Measurements from ENCODE around the gene SLC22A6.

Gene SLC22A6

GRCh38 chr11:62984451-62984991 is at the start of gene SLC22A6:
TSS of gene SLC22A6 (minus strand) at chr11:62984967. CDS start at chr11:62984690, 277 bp downstream.
- no peak for DNase-seq (ENCODE audit: low read depth)

- no peak for DNase-seq (ENCODE audit: low read depth)
Observed at GRCh38 chr11:63032457-63032856, 47.7 kb upstream of the SLC22A6 start.

DNA sequence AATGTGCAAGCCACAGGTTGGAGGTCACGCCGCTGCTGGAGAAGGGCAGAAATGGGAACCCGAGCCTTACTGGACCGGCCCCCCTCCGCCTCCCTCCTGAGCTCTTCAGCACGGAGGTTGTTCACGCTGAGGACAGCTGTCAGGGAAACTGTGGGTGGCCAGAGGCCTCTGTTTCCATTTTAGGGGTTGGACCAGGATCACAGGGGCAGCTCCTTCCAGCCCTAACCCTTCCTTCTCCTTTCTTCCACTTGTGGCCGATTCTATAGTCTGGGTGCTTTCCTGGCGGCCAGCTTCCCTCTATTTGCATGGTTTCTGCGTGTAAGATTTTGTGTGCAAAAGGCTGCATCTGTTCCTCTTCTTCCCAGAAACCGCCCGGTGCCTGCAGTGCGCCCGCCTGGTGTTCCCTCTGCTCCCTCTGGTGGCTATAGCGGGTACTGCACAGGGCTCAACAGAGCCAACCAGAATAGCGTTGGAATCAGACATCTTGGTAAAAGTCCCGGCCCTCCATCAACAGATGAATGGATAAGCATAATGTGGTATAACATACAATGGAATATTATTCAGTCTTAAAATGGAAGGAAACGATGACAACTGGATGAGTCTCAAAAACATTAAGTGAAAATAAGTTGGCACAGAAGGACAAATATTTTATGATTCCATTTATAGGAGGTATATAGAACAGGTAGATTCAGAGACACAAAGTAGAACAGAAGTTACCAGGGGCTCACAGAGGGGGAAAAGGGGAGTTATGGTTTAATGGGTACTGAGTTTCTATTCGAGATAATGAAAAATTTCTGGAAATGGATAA is 39.3 kb upstream of the SLC22A6 start:
- peak; percentile 78 for DNase-seq (ENCODE audit: low read depth)

GRCh38 chr11:63023222-63023814 is 38.6 kb upstream of the SLC22A6 start:
- DNase-seq (ENCODE audit: low read depth) = no peak

DNA sequence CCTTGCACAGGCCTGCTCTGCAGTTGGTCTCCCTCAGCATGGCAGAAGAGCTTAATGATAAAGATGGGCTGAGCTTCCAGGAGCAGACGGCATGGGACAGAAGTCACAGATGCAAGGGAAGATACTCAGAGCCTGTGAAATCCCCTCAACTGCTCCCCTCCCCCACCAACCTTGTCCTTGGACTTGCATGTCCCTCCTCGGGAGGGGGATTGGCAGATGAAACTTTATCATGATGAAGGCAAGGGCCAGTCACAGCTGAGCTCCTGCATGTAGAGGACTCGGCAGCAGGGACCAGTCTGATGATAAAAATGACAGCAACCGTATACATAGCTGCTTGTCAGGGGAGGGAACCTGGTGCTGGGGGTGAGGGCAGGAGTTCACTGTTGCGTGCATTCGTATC is 37.7 kb upstream of the SLC22A6 start:
- no peak for DNase-seq (ENCODE audit: low read depth)

GRCh38 chr11:63020671-63021291 is 36.0 kb upstream of the SLC22A6 start:
- peak; percentile 21 for DNase-seq (ENCODE audit: low read depth)

- DNase-seq (ENCODE audit: low read depth) = no peak
Observed at GRCh38 chr11:63019506-63019905, 34.7 kb upstream of the SLC22A6 start.

DNA sequence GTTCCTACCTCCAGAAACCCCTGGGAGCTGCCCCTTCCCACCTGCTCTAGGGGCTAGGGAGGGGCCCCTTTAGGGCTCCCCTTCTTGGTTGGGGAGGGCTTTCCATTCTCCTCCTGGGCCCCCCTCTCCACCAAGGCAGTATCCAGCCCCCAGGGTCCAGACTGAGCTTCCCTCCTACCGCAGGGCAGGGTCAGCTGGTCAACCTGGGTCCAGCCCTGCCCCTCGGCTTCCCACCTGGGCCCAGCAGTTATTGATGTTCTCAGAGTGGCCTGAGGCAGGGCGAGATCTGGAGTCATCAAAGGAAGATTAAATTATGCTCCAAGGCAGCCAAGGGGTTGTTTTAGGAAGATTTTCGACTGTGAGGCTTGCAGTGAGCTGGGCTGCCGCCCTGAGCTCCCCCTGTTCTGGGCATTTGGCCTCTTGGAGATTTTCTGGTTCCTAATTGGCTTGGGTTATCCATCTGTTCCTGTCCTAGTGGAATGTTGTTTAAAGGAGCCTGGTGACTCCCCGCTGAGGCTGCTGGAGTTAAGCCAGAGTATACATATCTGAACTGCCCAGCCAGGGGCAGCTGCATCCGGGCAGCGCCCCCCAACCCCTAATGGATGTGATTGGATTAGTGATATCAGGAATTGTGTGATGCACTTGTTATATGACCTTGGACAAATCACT is 32.7 kb upstream of the SLC22A6 start:
- DNase-seq (ENCODE audit: low read depth) = no peak

GRCh38 chr11:63015521-63016215 is 30.9 kb upstream of the SLC22A6 start, which contains the start of gene SLC22A8:
TSS of gene SLC22A8 (minus strand) at chr11:63015841. CDS start at chr11:63014958, 883 bp downstream.
- DNase-seq (ENCODE audit: low read depth) = no peak

GRCh38 chr11:63014408-63015055 is 29.8 kb upstream of the SLC22A6 start:
- no peak for DNase-seq (ENCODE audit: low read depth)

DNA sequence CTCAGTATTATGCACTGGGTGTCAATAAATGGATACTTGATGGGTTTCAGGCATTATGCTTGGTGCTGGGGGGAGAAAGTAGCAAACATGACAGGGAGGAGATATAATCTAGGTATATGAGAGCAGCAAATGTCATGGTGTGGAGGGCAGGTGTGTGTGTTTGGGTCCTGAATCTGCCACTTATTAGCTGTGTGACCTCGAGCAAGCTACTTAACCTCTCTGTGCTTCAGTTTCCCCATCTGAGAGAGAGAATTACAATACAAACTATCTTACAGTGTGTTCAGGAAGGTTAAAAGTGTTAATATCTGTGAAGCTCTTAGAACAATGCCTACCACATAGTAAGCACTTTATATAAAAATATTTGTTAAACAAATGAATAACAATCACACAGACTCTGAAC is 28.1 kb upstream of the SLC22A6 start:
- no peak for DNase-seq (ENCODE audit: low read depth)

- no peak for DNase-seq (ENCODE audit: low read depth)
Observed at GRCh38 chr11:63012430-63012829, 27.7 kb upstream of the SLC22A6 start.

DNA sequence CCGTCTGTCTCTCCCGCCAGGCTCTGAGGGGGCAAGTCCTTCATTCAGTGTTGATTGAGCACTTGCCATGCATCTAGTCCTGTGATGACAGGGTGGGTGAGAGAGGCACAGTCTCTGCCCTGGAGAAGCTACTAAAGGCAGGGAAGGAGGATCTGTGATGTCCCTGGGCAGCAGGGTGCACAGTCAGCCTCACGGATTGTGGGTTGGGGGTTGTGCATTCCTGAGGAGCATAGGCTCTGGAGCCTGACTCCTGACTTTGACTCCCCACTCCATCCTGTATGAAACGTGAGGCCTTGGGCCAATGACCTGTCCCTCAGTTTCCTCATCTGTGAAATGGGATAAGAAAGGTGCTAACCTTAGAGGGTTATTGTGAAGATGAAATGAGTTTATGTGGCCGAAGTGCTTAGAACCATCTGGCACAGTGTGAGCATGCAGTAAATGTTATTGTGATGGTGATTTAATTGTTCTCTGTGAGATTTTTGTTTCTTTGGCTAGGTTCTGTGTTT is 26.2 kb upstream of the SLC22A6 start:
- DNase-seq (ENCODE audit: low read depth) = no peak

GRCh38 chr11:63007920-63008319 is 23.2 kb upstream of the SLC22A6 start:
- no peak for DNase-seq (ENCODE audit: low read depth)

GRCh38 chr11:63001456-63001855 is 16.7 kb upstream of the SLC22A6 start:
- no peak for DNase-seq (ENCODE audit: low read depth)

GRCh38 chr11:62999649-63000048 is 14.9 kb upstream of the SLC22A6 start:
- DNase-seq (ENCODE audit: low read depth) = no peak

DNA sequence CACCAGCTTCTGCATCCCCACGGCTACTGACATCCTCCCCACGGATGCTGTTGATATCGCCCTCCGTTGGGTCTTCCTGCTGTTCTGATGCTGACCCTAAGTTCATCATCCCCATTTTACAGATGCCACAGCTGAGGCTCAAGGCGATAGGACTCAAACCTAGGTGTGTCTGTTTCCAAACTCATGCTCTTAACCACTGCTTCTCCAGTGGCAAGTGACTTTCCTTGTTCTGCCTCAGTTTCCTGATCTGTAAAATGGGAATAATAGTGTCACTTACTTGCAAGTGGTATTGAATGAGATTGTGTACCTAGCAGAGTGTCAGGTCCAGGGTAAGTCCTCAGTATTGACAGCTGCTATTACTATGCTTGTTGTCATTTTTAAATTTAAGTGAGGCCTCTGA is 14.4 kb upstream of the SLC22A6 start:
- DNase-seq (ENCODE audit: low read depth) = no peak

DNA sequence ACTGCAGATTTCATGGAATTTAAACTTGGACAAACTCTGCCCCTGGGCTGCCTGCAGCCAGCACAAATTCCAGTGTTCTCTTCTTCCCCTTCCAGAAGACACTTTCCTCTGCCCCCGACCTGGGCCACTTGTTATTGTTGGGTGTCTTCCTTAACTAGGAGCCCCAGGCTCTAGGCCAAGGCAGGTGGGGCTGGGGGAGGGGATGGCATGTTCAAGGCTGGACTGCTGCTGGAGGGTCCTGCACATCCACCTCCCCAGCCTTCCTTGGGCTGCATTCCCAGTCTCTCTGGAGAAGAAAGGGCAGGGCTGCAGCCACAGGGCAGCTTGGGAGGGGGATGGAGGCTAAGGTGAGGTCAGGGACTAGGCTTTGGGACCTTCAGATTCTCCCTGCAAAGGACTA is 11.5 kb upstream of the SLC22A6 start:
- DNase-seq (ENCODE audit: low read depth) = no peak

GRCh38 chr11:62994775-62995174 is 10.0 kb upstream of the SLC22A6 start:
- no peak for DNase-seq (ENCODE audit: low read depth)

GRCh38 chr11:62988276-62988675 is 3.5 kb upstream of the SLC22A6 start:
- DNase-seq (ENCODE audit: low read depth) = no peak
